K562 (cell line): ENCODE measurements around the gene STRN3. TPM values are rescaled to one million over a fixed set of nuclear protein-coding genes. Genes with fewer than 3 reads are reported as not detected.

Experiments
- CREM ChIP-seq: IDR thresholded peaks from 2 replicates; pipeline ENCODE4 v1.6.1; 2014; ENCODE audit warnings: antibody characterized with exemption, low read depth
- CTBP1 ChIP-seq: fragments of 450-650 bp; IDR thresholded peaks from 2 replicates; pipeline ENCODE4 v1.6.1; 2016; ENCODE audit warnings: borderline replicate concordance
- E2F8 ChIP-seq: fragments of 450-650 bp; IDR thresholded peaks from 2 replicates; pipeline ENCODE4 v1.7.1; 2018; ENCODE audit warnings: mild to moderate bottlenecking, low read depth; ENCODE audit not compliant: partially characterized antibody
- KDM5B ChIP-seq: fragments of 200-600 bp; sonication (generic); IDR thresholded peaks from 2 replicates; pipeline ENCODE4 v1.6.1; 2012; ENCODE audit warnings: low read depth, mild to moderate bottlenecking, moderate library complexity, low read length, control low read depth, inconsistent platforms; ENCODE audit not compliant: insufficient replicate concordance
- MAFK ChIP-seq: IDR thresholded peaks from 2 replicates; pipeline ENCODE4 v1.6.1; 2011; ENCODE audit warnings: low read length, improper control_type of control experiment
- MYBL2 ChIP-seq, 2 experiments: fragments of 450-650 bp in 1 of 2; sonication (generic) in 1 of 2; formaldehyde crosslinking in 1 of 2; IDR thresholded peaks; 2 replicates each; pipeline versions ENCODE4 v1.6.1 to v1.8.1; 2017 to 2022; ENCODE audit warnings: borderline replicate concordance in 1 of 2, inconsistent platforms in 1 of 2, low read depth in 1 of 2, mild to moderate bottlenecking in 1 of 2, missing genetic modification reagents in 1 of 2, moderate library complexity in 1 of 2
- NFE2L1 ChIP-seq: fragments of 450-650 bp; IDR thresholded peaks from 2 replicates; pipeline ENCODE4 v1.6.1; 2016; ENCODE audit warnings: missing genetic modification characterization, low read depth, mild to moderate bottlenecking, missing compliant biosample characterization, moderate library complexity, borderline replicate concordance
- PHF8 ChIP-seq: fragments of 200-600 bp; sonication (generic); IDR thresholded peaks from 2 replicates; pipeline ENCODE4 v1.6.1; 2012; ENCODE audit warnings: mixed run types, mild to moderate bottlenecking, inconsistent platforms, low read length, moderate library complexity, borderline replicate concordance
- POLR2AphosphoS5 ChIP-seq: IDR thresholded peaks from 2 replicates; pipeline ENCODE4 v1.6.1; 2011; ENCODE audit warnings: mild to moderate bottlenecking, low read depth, low read length, moderate library complexity; ENCODE audit not compliant: control insufficient read depth, insufficient read depth
- RAD21 ChIP-seq, 2 experiments: fragments of 250-450 bp in 1 of 2; fragments of 450-650 bp in 1 of 2; sonication (Bioruptor Pico) in 1 of 2; formaldehyde crosslinking in 1 of 2; IDR thresholded peaks in 1 of 2; conservative IDR thresholded peaks in 1 of 2; 2 replicates each; pipeline versions ENCODE4 v1.4.0 to v1.8.0; 2020 to 2022; ENCODE audit warnings: mild to moderate bottlenecking in 2 of 2, moderate library complexity in 1 of 2
- RBM39 ChIP-seq: fragments of 200-400 bp; formaldehyde crosslinking; optimal IDR thresholded peaks from 2 replicates; pipeline ENCODE3; 2018; ENCODE audit warnings: low read depth, low read length
- SIN3A ChIP-seq, 2 experiments: fragments of 150-350 bp in 1 of 2; IDR thresholded peaks; 2 replicates each; pipeline ENCODE4 v1.6.1; 2011 to 2016; ENCODE audit warnings: borderline replicate concordance in 2 of 2, low read depth in 2 of 2, low read length in 2 of 2, mild to moderate bottlenecking in 2 of 2, moderate library complexity in 2 of 2; ENCODE audit not compliant: control insufficient read depth in 1 of 2
- SIN3B ChIP-seq: fragments of 450-650 bp; IDR thresholded peaks from 2 replicates; pipeline ENCODE4 v1.6.1; 2017; ENCODE audit warnings: low read depth, mild to moderate bottlenecking, moderate library complexity
- TBP ChIP-seq: optimal IDR thresholded peaks from 2 replicates; pipeline ENCODE3; 2011; ENCODE audit warnings: low read depth, low read length, improper control_type of control experiment
- ZBTB9 ChIP-seq: fragments of 450-650 bp; formaldehyde crosslinking; IDR thresholded peaks from 2 replicates; pipeline ENCODE4 v1.4.0; 2020; ENCODE audit warnings: mild to moderate bottlenecking, moderate library complexity
- ZFX ChIP-seq: sonication (generic); formaldehyde crosslinking; IDR thresholded peaks from 2 replicates; pipeline ENCODE4 v1.8.0; 2022; ENCODE audit warnings: mild to moderate bottlenecking, missing genetic modification reagents, moderate library complexity
- ZNF197 ChIP-seq: fragments of 200-800 bp; sonication (Bioruptor generic); IDR thresholded peaks from 2 replicates; pipeline ENCODE4 v1.6.1; 2016; ENCODE audit warnings: low read depth, missing genetic modification characterization, missing compliant biosample characterization
- ZSCAN29 ChIP-seq: fragments of 450-650 bp; IDR thresholded peaks from 2 replicates; pipeline ENCODE4 v1.6.1; 2017
- polyA plus RNA-seq, 8 experiments: library from polyadenylated mRNA; depleted of rRNA in 4 of 8; stranded (reverse) in 5 of 8; unstranded in 3 of 8; fragments of >200 nt; fragmentation: Nextera tagmentation in 2 of 8; fragmentation: Illumina TruSeq in 1 of 8; extraction: Ambion mirVana in 2 of 8; extraction: Trizol in 1 of 8; gene quantifications; 2 replicates each; pipeline versions ENCODE4 v1.2.1 to v1.2.3, GENCODE V29; 2011 to 2014; ENCODE audit warnings: inconsistent platforms in 1 of 8, missing spikeins in 1 of 8
- total RNA-seq, 7 experiments: library from RNA; depleted of rRNA in 6 of 7; stranded (reverse); fragments of >200 nt in 6 of 7; fragmentation: Illumina TruSeq in 2 of 7; extraction: Trizol in 2 of 7; gene quantifications; 2 replicates each; pipeline versions ENCODE4 v1.2.1 to v1.2.3, GENCODE V29; 2011 to 2021; ENCODE audit warnings: low replicate concordance in 1 of 7
- TF ChIP-seq, protein P1 (sequence below): fragments of 250-450 bp; sonication (Bioruptor Pico); IDR thresholded peaks from 2 replicates; pipeline ENCODE4 v1.9.0; 2021; ENCODE audit warnings: mild to moderate bottlenecking, inconsistent platforms

STRN3 gene
- total and polyA plus RNA-seq, 9 of the 15 experiments (the other 6 are each of a cell fraction or from before 2014, with no cell fraction given) = 5.9 to 29.1 (median 16.0) TPM

DNA sequence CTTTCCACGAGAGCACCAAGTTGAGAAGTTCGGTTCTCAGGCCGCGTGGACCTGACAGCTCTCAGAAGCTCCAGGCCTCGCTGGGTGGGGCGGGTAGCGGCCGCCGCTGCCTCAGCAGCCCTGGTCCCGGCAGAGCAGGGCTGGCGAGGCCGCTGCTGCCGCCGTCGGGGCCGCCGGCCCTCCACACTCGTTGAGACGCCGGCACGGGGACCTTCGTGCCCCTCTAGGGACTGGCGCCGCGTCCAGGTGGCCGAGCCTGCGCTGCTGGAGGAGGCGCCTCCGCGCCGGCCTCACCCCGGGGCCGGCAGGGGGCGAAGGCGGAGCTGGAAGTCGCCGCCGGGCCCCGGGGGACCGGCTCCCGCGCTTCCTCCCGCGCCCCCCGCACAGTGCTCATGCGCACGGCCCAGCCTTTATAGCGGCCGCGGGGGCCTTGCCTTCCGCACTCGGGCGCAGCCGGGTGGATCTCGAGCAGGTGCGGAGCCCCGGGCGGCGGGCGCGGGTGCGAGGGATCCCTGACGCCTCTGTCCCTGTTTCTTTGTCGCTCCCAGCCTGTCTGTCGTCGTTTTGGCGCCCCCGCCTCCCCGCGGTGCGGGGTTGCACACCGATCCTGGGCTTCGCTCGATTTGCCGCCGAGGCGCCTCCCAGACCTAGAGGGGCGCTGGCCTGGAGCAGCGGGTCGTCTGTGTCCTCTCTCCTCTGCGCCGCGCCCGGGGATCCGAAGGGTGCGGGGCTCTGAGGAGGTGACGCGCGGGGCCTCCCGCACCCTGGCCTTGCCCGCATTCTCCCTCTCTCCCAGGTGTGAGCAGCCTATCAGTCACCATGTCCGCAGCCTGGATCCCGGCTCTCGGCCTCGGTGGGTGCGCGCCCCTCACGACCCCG, 151.8 kb downstream of the STRN3 start, which contains the start of gene COCH (continued):
- TF ChIP-seq, protein P1, sequence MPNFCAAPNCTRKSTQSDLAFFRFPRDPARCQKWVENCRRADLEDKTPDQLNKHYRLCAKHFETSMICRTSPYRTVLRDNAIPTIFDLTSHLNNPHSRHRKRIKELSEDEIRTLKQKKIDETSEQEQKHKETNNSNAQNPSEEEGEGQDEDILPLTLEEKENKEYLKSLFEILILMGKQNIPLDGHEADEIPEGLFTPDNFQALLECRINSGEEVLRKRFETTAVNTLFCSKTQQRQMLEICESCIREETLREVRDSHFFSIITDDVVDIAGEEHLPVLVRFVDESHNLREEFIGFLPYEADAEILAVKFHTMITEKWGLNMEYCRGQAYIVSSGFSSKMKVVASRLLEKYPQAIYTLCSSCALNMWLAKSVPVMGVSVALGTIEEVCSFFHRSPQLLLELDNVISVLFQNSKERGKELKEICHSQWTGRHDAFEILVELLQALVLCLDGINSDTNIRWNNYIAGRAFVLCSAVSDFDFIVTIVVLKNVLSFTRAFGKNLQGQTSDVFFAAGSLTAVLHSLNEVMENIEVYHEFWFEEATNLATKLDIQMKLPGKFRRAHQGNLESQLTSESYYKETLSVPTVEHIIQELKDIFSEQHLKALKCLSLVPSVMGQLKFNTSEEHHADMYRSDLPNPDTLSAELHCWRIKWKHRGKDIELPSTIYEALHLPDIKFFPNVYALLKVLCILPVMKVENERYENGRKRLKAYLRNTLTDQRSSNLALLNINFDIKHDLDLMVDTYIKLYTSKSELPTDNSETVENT (CRISPR knock-in tag) = peak; percentile 45; the same call in 1 of the 2 replicates
- TF ChIP-seq TBP = peak; percentile 69
- TF ChIP-seq CREM = peak; percentile 15; the same call in 1 of the 2 replicates
- peak; percentile 41 for TF ChIP-seq E2F8
- 0 out of 2 replicates have a peak, but pooled peaks have one; percentile 30 for TF ChIP-seq SIN3B
- TF ChIP-seq PHF8 = peak; percentile 83; the same call in 1 of the 2 replicates
- TF ChIP-seq SIN3A (IDR thresholded peaks at IDR 0.05; ENCODE audit: borderline replicate concordance in 2 of 2, control insufficient read depth in 1 of 2, low read depth in 2 of 2, low read length in 2 of 2) = peak in 1 of 2 experiments; percentile 50; a peak in 1 of 4 replicates
- TF ChIP-seq MYBL2 (IDR thresholded peaks at IDR 0.05; ENCODE audit: low read depth) = no peak
- TF ChIP-seq MYBL2 (CRISPR knock-in tag; IDR thresholded peaks at IDR 0.05; ENCODE audit: borderline replicate concordance) = no peak
- TF ChIP-seq ZBTB9 = no peak
- TF ChIP-seq RAD21 (CRISPR knock-in tag; conservative IDR thresholded peaks at IDR 0.05 in 1 of 2, IDR thresholded peaks at IDR 0.05 in 1 of 2) = peak in 1 of 2 experiments; percentile 26; a peak in 1 of 4 replicates
- TF ChIP-seq ZFX (CRISPR knock-in tag) = peak; percentile 88
- TF ChIP-seq KDM5B = peak; percentile 78
- TF ChIP-seq CTBP1 = peak; percentile 59
- TF ChIP-seq POLR2AphosphoS5 = peak; percentile 61
- TF ChIP-seq ZNF197 = no peak
- TF ChIP-seq MAFK = no peak
- TF ChIP-seq ZSCAN29 = peak; percentile 86
- TF ChIP-seq NFE2L1 (tag) = no peak
- no peak for TF ChIP-seq RBM39
